HL-60/S4 treated with retinoic acid at 250 ng/mL for 4 days and 3 days (cell line): ENCODE data around the gene GARIN5B.

Source experiments
- in situ Hi-C: fragments of 300-500 bp; cut with MboI; formaldehyde crosslinking; loops from 2 replicates; pipeline ENCODE4 v1.7.0; 2022; ENCODE audit warnings: low sequenced_read_pairs

GARIN5B gene

GRCh38 chr19:55372316-55373081, 9.4 kb upstream of the GARIN5B start:
- in situ Hi-C loops: no loop called here

- in situ Hi-C loops: no loop called here
Measured at GRCh38 chr19:55370305-55370988, 7.4 kb upstream of the GARIN5B start, which contains the start of gene IL11. TSS of gene IL11 (minus strand) at chr19:55370463. CDS start at chr19:55370310, 153 bp downstream.

- in situ Hi-C loops: no loop called here
Measured at GRCh38 chr19:55369653-55370304, 6.7 kb upstream of the GARIN5B start.

- in situ Hi-C loops: no loop called here
Measured at GRCh38 chr19:55368701-55369563, 5.9 kb upstream of the GARIN5B start.

- in situ Hi-C loops: no loop called here
Measured at GRCh38 chr19:55368106-55368505, 5.0 kb upstream of the GARIN5B start.

GRCh38 chr19:55366790-55367189, 3.7 kb upstream of the GARIN5B start:
- in situ Hi-C loops: no loop called here

- in situ Hi-C loops: no loop called here
Measured at GRCh38 chr19:55365964-55366363, 2.9 kb upstream of the GARIN5B start.

- in situ Hi-C loops: no loop called here
Measured at GRCh38 chr19:55365245-55365644, 2.2 kb upstream of the GARIN5B start.

- in situ Hi-C loops: no loop called here
Measured at GRCh38 chr19:55362174-55362989, 678 bp downstream of the GARIN5B start.

GRCh38 chr19:55360902-55361301, 2.2 kb downstream of the GARIN5B start:
- in situ Hi-C loops: no loop called here

- in situ Hi-C loops: no loop called here
Measured at GRCh38 chr19:55358943-55359908, 3.8 kb downstream of the GARIN5B start.

- in situ Hi-C loops: no loop called here
Measured at GRCh38 chr19:55358493-55358892, 4.6 kb downstream of the GARIN5B start.

- in situ Hi-C loops: no loop called here
Measured at GRCh38 chr19:55355213-55355821, 7.7 kb downstream of the GARIN5B start.

- in situ Hi-C loops: no loop called here
Measured at GRCh38 chr19:55354698-55355212, 8.3 kb downstream of the GARIN5B start, which contains the start of gene COX6B2. TSS of gene COX6B2 (minus strand) at chr19:55354719. CDS start at chr19:55354521, 198 bp downstream.

- in situ Hi-C loops: no loop called here
Measured at GRCh38 chr19:55353803-55354697, 9.0 kb downstream of the GARIN5B start.

- in situ Hi-C loops: no loop called here
Measured at GRCh38 chr19:55353356-55353802, 9.7 kb downstream of the GARIN5B start.

- in situ Hi-C loops: no loop called here
Measured at GRCh38 chr19:55352549-55353145, 10.4 kb downstream of the GARIN5B start.
